ENCODE measurements around the gene BSPRY.

Gene BSPRY

DNA sequence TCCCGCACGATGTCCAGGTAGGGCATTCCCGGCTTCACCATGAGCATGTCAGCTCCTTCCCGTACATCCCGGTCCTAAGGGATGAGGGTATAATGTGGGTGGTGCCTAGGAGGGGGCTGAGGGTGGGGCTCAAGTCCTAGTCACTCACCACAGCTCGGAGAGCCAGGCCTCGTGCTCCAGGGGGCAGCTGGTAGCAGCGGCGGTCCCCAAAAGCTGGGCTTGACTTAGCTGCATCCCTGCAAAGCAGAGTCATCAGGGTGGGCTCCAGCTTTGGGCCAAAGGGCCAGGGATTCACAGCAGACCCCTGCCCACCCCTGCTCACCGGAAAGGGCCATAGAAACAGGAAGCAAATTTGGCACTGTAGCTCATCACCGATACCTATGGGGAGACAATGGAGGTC lies 40.1 kb downstream of the BSPRY start:
- CTCF ChIA-PET: interaction anchor here (1.1 kb wide), 1 partner anchor 21 kb away, joined by 3 read pairs; the partner anchor contains the start of genes C9orf43 and POLE3
- H3K4me3 ChIP-seq (ENCODE audit: control insufficient read depth in 1 of 7, extremely low read depth in 1 of 7, insufficient read depth in 4 of 7, low read depth in 2 of 7, low read length in 6 of 7): no peak overlapping the region
- peaks cover 0 to 70% (median 48%) of the 10 kb centered on the region in 4 experiments for H3K36me3 ChIP-seq (ENCODE audit: control insufficient read depth in 4 of 4, insufficient read depth in 4 of 4, low read length in 3 of 4)
- 97% methylated on average over 7 of the region's 11 CpGs for WGBS (ENCODE audit: insufficient coverage)
- no peak overlapping the region for H3K27ac ChIP-seq (ENCODE audit: insufficient read depth in 1 of 2, low read depth in 1 of 2, low read length in 2 of 2, poor library complexity in 1 of 2, severe bottlenecking in 2 of 2)
- POLR2A ChIA-PET: no interaction called here
- H3K4me1 ChIP-seq (ENCODE audit: control extremely low read depth in 1 of 4, control insufficient read depth in 4 of 4, insufficient read depth in 4 of 4, low read length in 3 of 4): no peaks in the 10 kb centered on the region
- H3K9me3 ChIP-seq (ENCODE audit: control extremely low read depth in 1 of 5, control insufficient read depth in 4 of 5, insufficient read depth in 2 of 5, low read depth in 1 of 5, low read length in 4 of 5): no peaks in the 10 kb centered on the region
- no peak for DNase-seq
- no peaks in the 10 kb centered on the region for H3K27me3 ChIP-seq (replicated peaks in 2 of 5; ENCODE audit: control insufficient read depth in 4 of 5, insufficient read depth in 5 of 5, low read length in 4 of 5)

- no peak overlapping the region for H3K4me3 ChIP-seq (ENCODE audit: control insufficient read depth in 1 of 7, extremely low read depth in 1 of 7, insufficient read depth in 4 of 7, low read depth in 2 of 7, low read length in 6 of 7)
- CTCF ChIA-PET: interaction anchor here (1.1 to 1.8 kb wide), 2 partner anchors 12 to 20 kb away, joined by 3 to 8 read pairs; partner anchors contain the start of genes ALAD, C9orf43 and POLE3
- POLR2A ChIA-PET: no interaction called here
- no peaks in the 10 kb centered on the region for H3K9me3 ChIP-seq (ENCODE audit: control extremely low read depth in 1 of 5, control insufficient read depth in 4 of 5, insufficient read depth in 2 of 5, low read depth in 1 of 5, low read length in 4 of 5)
- 93% methylated on average over 12 of the region's 17 CpGs for WGBS (ENCODE audit: insufficient coverage)
- H3K27ac ChIP-seq (ENCODE audit: insufficient read depth in 1 of 2, low read depth in 1 of 2, low read length in 2 of 2, poor library complexity in 1 of 2, severe bottlenecking in 2 of 2): no peak overlapping the region
- H3K36me3 ChIP-seq (ENCODE audit: control insufficient read depth in 4 of 4, insufficient read depth in 4 of 4, low read length in 3 of 4): peaks cover 0 to 75% (median 51%) of the 10 kb centered on the region in 4 experiments
- no peaks in the 10 kb centered on the region for H3K27me3 ChIP-seq (replicated peaks in 2 of 5; ENCODE audit: control insufficient read depth in 4 of 5, insufficient read depth in 5 of 5, low read length in 4 of 5)
- DNase-seq: no peak
- H3K4me1 ChIP-seq (ENCODE audit: control extremely low read depth in 1 of 4, control insufficient read depth in 4 of 4, insufficient read depth in 4 of 4, low read length in 3 of 4): no peaks in the 10 kb centered on the region
Observed at GRCh38 chr9:113390192-113390960, 41.0 kb downstream of the BSPRY start.

- POLR2A ChIA-PET: no interaction called here
Observed at GRCh38 chr9:113391917-113392316, 42.6 kb downstream of the BSPRY start.

GRCh38 chr9:113393281-113393680 lies 43.9 kb downstream of the BSPRY start:
- peaks cover 0 to 52% (median 36%) of the 10 kb centered on the region in 4 experiments for H3K36me3 ChIP-seq (ENCODE audit: control insufficient read depth in 4 of 4, insufficient read depth in 4 of 4, low read length in 3 of 4)
- H3K27me3 ChIP-seq (replicated peaks in 2 of 5; ENCODE audit: control insufficient read depth in 4 of 5, insufficient read depth in 5 of 5, low read length in 4 of 5): no peaks in the 10 kb centered on the region
- DNase-seq: no peak
- H3K4me3 ChIP-seq (ENCODE audit: control insufficient read depth in 1 of 7, extremely low read depth in 1 of 7, insufficient read depth in 4 of 7, low read depth in 2 of 7, low read length in 6 of 7): no peak overlapping the region
- POLR2A ChIA-PET: no interaction called here
- no peak overlapping the region for H3K27ac ChIP-seq (ENCODE audit: insufficient read depth in 1 of 2, low read depth in 1 of 2, low read length in 2 of 2, poor library complexity in 1 of 2, severe bottlenecking in 2 of 2)
- WGBS (ENCODE audit: insufficient coverage): 93% methylated on average over 3 of the region's 7 CpGs
- H3K4me1 ChIP-seq (ENCODE audit: control extremely low read depth in 1 of 4, control insufficient read depth in 4 of 4, insufficient read depth in 4 of 4, low read length in 3 of 4): no peaks in the 10 kb centered on the region
- CTCF ChIA-PET: interaction anchor here (1.7 to 2.1 kb wide), 4 partner anchors 11 to 71 kb away, joined by 3 to 6 read pairs (median 4); partner anchors contain the start of genes C9orf43 and POLE3
- H3K9me3 ChIP-seq (ENCODE audit: control extremely low read depth in 1 of 5, control insufficient read depth in 4 of 5, insufficient read depth in 2 of 5, low read depth in 1 of 5, low read length in 4 of 5): no peaks in the 10 kb centered on the region

More at GRCh38 chr9:113391917-113392316, 42.6 kb downstream of the BSPRY start:
- Histone ChIP-seq H3K27me3 (replicated peaks in 2 of 5; ENCODE audit: control insufficient read depth in 4 of 5, insufficient read depth in 5 of 5, low read length in 4 of 5) (no peaks in the 10 kb centered on the region), H3K9me3 (ENCODE audit: control extremely low read depth in 1 of 5, control insufficient read depth in 4 of 5, insufficient read depth in 2 of 5, low read depth in 1 of 5, low read length in 4 of 5) (no peaks in the 10 kb centered on the region), H3K36me3 (ENCODE audit: control insufficient read depth in 4 of 4, insufficient read depth in 4 of 4, low read length in 3 of 4) (peaks cover 0 to 65% (median 48%) of the 10 kb centered on the region in 4 experiments), H3K4me1 (ENCODE audit: control extremely low read depth in 1 of 4, control insufficient read depth in 4 of 4, insufficient read depth in 4 of 4, low read length in 3 of 4) (no peaks in the 10 kb centered on the region), H3K27ac (ENCODE audit: insufficient read depth in 1 of 2, low read depth in 1 of 2, low read length in 2 of 2, poor library complexity in 1 of 2, severe bottlenecking in 2 of 2) (no peak overlapping the region), H3K4me3 (ENCODE audit: control insufficient read depth in 1 of 7, extremely low read depth in 1 of 7, insufficient read depth in 4 of 7, low read depth in 2 of 7, low read length in 6 of 7) (no peak overlapping the region)
- WGBS (ENCODE audit: insufficient coverage): 100% methylated on average over 4 of the region's 7 CpGs
- no peak for DNase-seq
- CTCF ChIA-PET: interaction anchor here (1.8 kb wide), 2 partner anchors 11 to 18 kb away, joined by 3 to 8 read pairs; partner anchors contain the start of genes ALAD and POLE3

- 95% methylated on average over 7 of the region's 9 CpGs for WGBS (ENCODE audit: insufficient coverage)
- Histone ChIP-seq H3K4me3 (ENCODE audit: control insufficient read depth in 1 of 7, extremely low read depth in 1 of 7, insufficient read depth in 4 of 7, low read depth in 2 of 7, low read length in 6 of 7) (no peak overlapping the region), H3K4me1 (ENCODE audit: control extremely low read depth in 1 of 4, control insufficient read depth in 4 of 4, insufficient read depth in 4 of 4, low read length in 3 of 4) (peaks cover 0 to 9% (median 6%) of the 10 kb centered on the region in 4 experiments), H3K27ac (ENCODE audit: insufficient read depth in 1 of 2, low read depth in 1 of 2, low read length in 2 of 2, poor library complexity in 1 of 2, severe bottlenecking in 2 of 2) (no peak overlapping the region), H3K27me3 (replicated peaks in 2 of 5; ENCODE audit: control insufficient read depth in 4 of 5, insufficient read depth in 5 of 5, low read length in 4 of 5) (no peaks in the 10 kb centered on the region), H3K9me3 (ENCODE audit: control extremely low read depth in 1 of 5, control insufficient read depth in 4 of 5, insufficient read depth in 2 of 5, low read depth in 1 of 5, low read length in 4 of 5) (no peaks in the 10 kb centered on the region), H3K36me3 (ENCODE audit: control insufficient read depth in 4 of 4, insufficient read depth in 4 of 4, low read length in 3 of 4) (peaks cover 0 to 34% (median 22%) of the 10 kb centered on the region in 4 experiments)
- POLR2A ChIA-PET: interaction anchor here (0.7 kb wide), 1 partner anchor 44 kb away, joined by 3 read pairs; no protein-coding TSS in a partner anchor
- CTCF ChIA-PET: interaction anchor here (1.9 to 2.1 kb wide), 2 partner anchors 11 to 15 kb away, joined by 4 to 5 read pairs; partner anchors contain the start of genes C9orf43 and POLE3
- DNase-seq: no peak
Observed at GRCh38 chr9:113395000-113395861, 45.9 kb downstream of the BSPRY start.

- no peaks in the 10 kb centered on the region for H3K27me3 ChIP-seq (replicated peaks in 2 of 5; ENCODE audit: control insufficient read depth in 4 of 5, insufficient read depth in 5 of 5, low read length in 4 of 5)
- ChIA-PET POLR2A (no interaction called here), CTCF (interaction anchor here (5.1 kb wide), 1 partner anchor 12 kb away, joined by 32 read pairs; the partner anchor contains the start of genes C9orf43 and POLE3)
- H3K36me3 ChIP-seq (ENCODE audit: control insufficient read depth in 4 of 4, insufficient read depth in 4 of 4, low read length in 3 of 4): peaks cover 0 to 16% (median 12%) of the 10 kb centered on the region in 4 experiments
- peak in 1 of 3 donors; percentile 49 for DNase-seq
- no peaks in the 10 kb centered on the region for H3K9me3 ChIP-seq (ENCODE audit: control extremely low read depth in 1 of 5, control insufficient read depth in 4 of 5, insufficient read depth in 2 of 5, low read depth in 1 of 5, low read length in 4 of 5)
- WGBS (ENCODE audit: insufficient coverage): 85% methylated on average over 2 of the region's 3 CpGs
- H3K4me1 ChIP-seq (ENCODE audit: control extremely low read depth in 1 of 4, control insufficient read depth in 4 of 4, insufficient read depth in 4 of 4, low read length in 3 of 4): peaks cover 0 to 18% (median 16%) of the 10 kb centered on the region in 4 experiments
- no peak overlapping the region for H3K4me3 ChIP-seq (ENCODE audit: control insufficient read depth in 1 of 7, extremely low read depth in 1 of 7, insufficient read depth in 4 of 7, low read depth in 2 of 7, low read length in 6 of 7)
- no peak overlapping the region for H3K27ac ChIP-seq (ENCODE audit: insufficient read depth in 1 of 2, low read depth in 1 of 2, low read length in 2 of 2, poor library complexity in 1 of 2, severe bottlenecking in 2 of 2)
Observed at GRCh38 chr9:113397203-113397631, 47.9 kb downstream of the BSPRY start.
